AG04450 (cell line): ENCODE results near the gene WDR75. TPM values are rescaled to one million over a fixed set of nuclear protein-coding genes. Genes with fewer than 3 reads are reported as not detected.
"Not testable (repeated sequence)": the region's sequence is repeated elsewhere in the genome, so short reads cannot be mapped to it uniquely, and the experiment has no call there.

Experiments used
- CTCF ChIA-PET: fragments of 300-600, 350-600 bp; formaldehyde crosslinking; extraction: SDS; loops from one replicate; lab custom pipeline; 2022; ENCODE audit warnings: antibody characterized with exemption, inconsistent platforms; lab: Charles Lee
- POLR2A ChIA-PET: fragments of 350-600 bp; formaldehyde crosslinking; extraction: SDS; loops from one replicate; lab custom pipeline; 2021; ENCODE audit warnings: antibody characterized with exemption, inconsistent platforms; lab: Yijun Ruan, JAX
- DNase-seq: peaks from one replicate; pipeline ENCODE4 v3.0.0-alpha.2; 2011; ENCODE audit warnings: low read depth, low spot score
- H3K27ac ChIP-seq: one replicate; pipeline ENCODE4 v1.5.1; 2012; ENCODE audit warnings: low read depth, low read length, control low read depth
- H3K27me3 ChIP-seq: one replicate; pipeline ENCODE4 v1.6.0; 2012; ENCODE audit warnings: low read length; ENCODE audit not compliant: control insufficient read depth, insufficient read depth
- H3K4me3 ChIP-seq: 2 replicates; pipeline ENCODE4 v1.5.1; 2011; ENCODE audit warnings: mild to moderate bottlenecking, low read depth, low read length, control low read depth
- H3K9me3 ChIP-seq: 2 replicates; pipeline ENCODE4 v1.5.1; 2012; ENCODE audit warnings: low read length; ENCODE audit not compliant: control insufficient read depth, insufficient read depth
- polyA plus RNA-seq: library from polyadenylated mRNA; depleted of rRNA; stranded (reverse); fragments of >200 nt; gene quantifications from 2 replicates; pipeline ENCODE4 v1.2.3, GENCODE V29; 2011
- TF ChIP-seq, protein P1 (sequence below): IDR thresholded peaks from 2 replicates; pipeline ENCODE4 v1.5.1; 2011; ENCODE audit warnings: low read depth, low read length, control low read depth, inconsistent platforms

Gene WDR75
- polyA plus RNA-seq, 1 experiment = 48.0 TPM

DNA sequence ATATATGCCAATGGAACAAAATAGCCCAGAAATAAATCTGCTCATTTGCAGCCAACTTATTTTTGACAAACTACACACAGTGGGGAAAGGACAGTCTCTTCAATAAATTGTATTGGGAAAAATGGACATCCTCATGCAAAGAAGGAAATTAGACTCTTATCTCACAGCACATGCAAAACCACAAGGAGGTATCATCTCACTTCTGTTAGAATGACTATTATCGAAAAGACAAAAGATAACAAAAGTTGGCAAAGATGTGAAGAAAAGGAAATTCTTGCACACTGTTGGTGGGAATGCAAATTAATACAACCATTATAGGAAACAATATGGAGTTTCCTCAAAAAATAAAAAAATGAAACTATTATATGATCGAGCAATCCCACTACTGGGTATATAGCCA is 16.3 kb upstream of the WDR75 start:
- Histone ChIP-seq H3K4me3 (no peak overlapping the region), H3K27ac (no peak overlapping the region), H3K27me3 (no peaks in the 10 kb centered on the region), H3K9me3 (no peaks in the 10 kb centered on the region)
- POLR2A ChIA-PET = no interaction called here
- DNase-seq = no peak
- TF ChIP-seq, protein P1, sequence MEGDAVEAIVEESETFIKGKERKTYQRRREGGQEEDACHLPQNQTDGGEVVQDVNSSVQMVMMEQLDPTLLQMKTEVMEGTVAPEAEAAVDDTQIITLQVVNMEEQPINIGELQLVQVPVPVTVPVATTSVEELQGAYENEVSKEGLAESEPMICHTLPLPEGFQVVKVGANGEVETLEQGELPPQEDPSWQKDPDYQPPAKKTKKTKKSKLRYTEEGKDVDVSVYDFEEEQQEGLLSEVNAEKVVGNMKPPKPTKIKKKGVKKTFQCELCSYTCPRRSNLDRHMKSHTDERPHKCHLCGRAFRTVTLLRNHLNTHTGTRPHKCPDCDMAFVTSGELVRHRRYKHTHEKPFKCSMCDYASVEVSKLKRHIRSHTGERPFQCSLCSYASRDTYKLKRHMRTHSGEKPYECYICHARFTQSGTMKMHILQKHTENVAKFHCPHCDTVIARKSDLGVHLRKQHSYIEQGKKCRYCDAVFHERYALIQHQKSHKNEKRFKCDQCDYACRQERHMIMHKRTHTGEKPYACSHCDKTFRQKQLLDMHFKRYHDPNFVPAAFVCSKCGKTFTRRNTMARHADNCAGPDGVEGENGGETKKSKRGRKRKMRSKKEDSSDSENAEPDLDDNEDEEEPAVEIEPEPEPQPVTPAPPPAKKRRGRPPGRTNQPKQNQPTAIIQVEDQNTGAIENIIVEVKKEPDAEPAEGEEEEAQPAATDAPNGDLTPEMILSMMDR = no peak
- CTCF ChIA-PET = no interaction called here

DNA sequence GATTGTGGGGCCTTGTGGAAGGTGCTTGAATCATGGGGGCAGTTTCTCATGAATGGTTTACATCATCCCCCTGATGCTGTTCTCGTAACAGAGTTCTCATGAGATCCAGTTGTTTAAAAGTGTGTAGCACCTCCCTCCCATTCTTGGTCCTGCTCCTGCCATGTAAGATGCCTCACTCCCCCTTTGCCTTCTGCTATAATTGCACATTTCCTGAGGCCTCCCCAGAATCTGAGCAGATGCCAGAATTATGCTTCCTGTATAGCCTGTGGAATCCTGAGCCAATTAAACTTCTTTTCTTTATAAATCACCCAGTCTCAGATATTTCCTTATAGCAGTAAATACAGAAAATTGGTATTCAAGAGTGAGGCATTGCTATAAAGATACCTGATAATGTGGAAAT is 15.6 kb upstream of the WDR75 start:
- POLR2A ChIA-PET = no interaction called here
- TF ChIP-seq, protein P1 = no peak
- no peaks in the 10 kb centered on the region for H3K27me3 ChIP-seq
- no peak overlapping the region for H3K4me3 ChIP-seq
- DNase-seq = no peak
- H3K9me3 ChIP-seq = no peaks in the 10 kb centered on the region
- no peak overlapping the region for H3K27ac ChIP-seq
- CTCF ChIA-PET = no interaction called here

DNA sequence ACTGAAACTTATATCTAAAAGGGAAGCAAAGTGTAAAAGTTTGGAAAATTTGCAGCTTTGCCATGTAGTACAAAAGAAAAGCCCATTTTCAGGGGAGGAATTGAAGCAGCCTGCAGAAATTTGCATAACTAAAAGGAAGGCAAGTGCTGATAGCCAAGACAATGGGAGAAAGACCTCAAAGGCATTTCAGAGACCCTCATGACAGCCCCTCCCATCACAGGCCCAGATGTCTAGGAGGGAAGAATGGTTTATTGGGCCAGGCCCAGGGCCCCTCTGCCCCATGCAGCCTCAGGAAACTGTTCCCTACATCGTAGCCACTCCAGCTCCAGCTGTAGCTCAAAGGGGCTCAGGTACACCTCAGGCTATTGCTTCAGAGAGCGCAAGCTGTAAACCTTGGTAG is 14.4 kb upstream of the WDR75 start:
- POLR2A ChIA-PET = no interaction called here
- no peak for DNase-seq
- H3K27ac ChIP-seq = no peak overlapping the region
- TF ChIP-seq, protein P1 = no peak
- H3K4me3 ChIP-seq = no peak overlapping the region
- H3K27me3 ChIP-seq = no peaks in the 10 kb centered on the region
- H3K9me3 ChIP-seq = no peaks in the 10 kb centered on the region
- CTCF ChIA-PET = no interaction called here

DNA sequence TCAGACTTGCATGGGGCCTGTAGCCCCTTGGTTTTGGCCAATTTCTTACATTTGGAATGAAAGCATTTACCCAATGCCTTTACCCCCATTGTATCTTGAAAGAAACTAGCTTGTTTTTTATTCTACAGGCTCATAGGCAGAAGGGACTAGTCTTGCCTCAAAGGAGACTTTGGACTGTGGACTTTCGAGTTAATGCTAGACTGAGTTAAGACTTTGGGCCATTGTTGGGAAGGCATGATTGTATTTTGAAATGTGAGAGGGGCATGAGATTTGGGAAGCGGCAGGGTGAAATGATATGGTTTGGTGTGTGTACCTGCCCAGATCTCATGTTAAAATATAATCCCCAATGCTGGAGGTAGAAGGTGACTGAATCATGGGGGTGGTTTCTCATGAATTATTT is 13.4 kb upstream of the WDR75 start:
- Histone ChIP-seq H3K27me3 (no peaks in the 10 kb centered on the region), H3K27ac (no peak overlapping the region), H3K9me3 (no peaks in the 10 kb centered on the region), H3K4me3 (no peak overlapping the region)
- no peak for DNase-seq
- TF ChIP-seq, protein P1 = no peak
- ChIA-PET POLR2A (interaction anchor here (1.0 kb wide), 1 partner anchor 13 kb away, joined by 3 read pairs; the partner anchor contains the start of gene WDR75), CTCF (no interaction called here)

DNA sequence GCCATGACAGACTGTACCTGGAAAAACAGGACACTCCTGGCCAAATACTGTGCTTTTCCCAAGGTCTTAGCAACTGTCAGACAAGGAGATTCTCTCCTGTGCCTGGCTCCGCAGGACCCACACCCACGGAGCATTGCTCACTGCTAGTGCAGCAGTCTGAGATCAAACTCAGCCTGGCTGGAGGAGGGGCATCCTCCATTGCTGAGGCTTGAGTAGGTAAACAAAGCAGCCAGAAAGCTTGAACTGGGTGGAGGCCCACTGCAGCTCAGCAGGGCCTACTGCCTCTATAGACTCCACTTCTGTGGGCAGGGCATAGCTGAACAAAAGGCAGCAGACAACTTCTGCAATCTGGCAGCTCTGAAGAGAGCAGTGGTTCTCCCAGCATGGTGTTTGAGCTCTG is 10.8 kb upstream of the WDR75 start:
- H3K27ac ChIP-seq, CTCF ChIA-PET, DNase-seq, H3K4me3 ChIP-seq, H3K9me3 ChIP-seq, H3K27me3 ChIP-seq, POLR2A ChIA-PET: not testable (repeated sequence)

DNA sequence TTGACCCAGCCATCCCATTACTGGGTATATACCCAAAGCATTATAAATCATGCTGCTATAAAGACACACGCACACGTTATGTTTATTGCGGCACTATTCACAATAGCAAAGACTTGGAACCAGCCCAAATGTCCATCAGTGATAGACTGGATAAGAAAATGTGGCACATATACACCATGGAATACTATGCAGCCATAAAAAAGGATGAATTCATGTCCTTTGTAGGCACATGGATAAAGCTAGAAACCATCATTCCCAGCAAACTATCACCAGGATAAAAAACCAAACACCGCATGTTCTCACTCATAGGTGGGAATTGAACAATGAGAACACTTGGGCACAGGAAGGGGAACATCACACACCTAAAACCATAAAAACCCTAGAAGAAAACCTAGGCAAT is 5.5 kb upstream of the WDR75 start:
- H3K27ac ChIP-seq, DNase-seq, CTCF ChIA-PET, H3K27me3 ChIP-seq, H3K4me3 ChIP-seq, POLR2A ChIA-PET, H3K9me3 ChIP-seq: not testable (repeated sequence)
